ENCODE data around the gene DCAF4. TPM values are rescaled to one million over a fixed set of nuclear protein-coding genes. Genes with fewer than 3 reads are reported as not detected.
"Not testable (repeated sequence)": the region's sequence is repeated elsewhere in the genome, so short reads cannot be mapped to it uniquely, and the experiment has no call there.

DCAF4 gene
- polyA plus RNA-seq, 1 experiment: 14.7 TPM

- POLR2A ChIA-PET: interaction anchor here (1.0 kb wide), 1 partner anchor 435 kb away, joined by 9 read pairs; no protein-coding TSS in a partner anchor
- TF ChIP-seq CTCF (IDR thresholded peaks at IDR 0.05; ENCODE audit: low read depth, low read length): peak; percentile 88
- Histone ChIP-seq H3K4me3 (ENCODE audit: low read depth, low read length) (no peak overlapping the region), H3K27ac (ENCODE audit: low read depth, low read length) (no peak overlapping the region), H3K9me3 (ENCODE audit: control insufficient read depth, insufficient read depth, low read length) (no peaks in the 10 kb centered on the region), H3K27me3 (ENCODE audit: control insufficient read depth, insufficient read depth, low read length) (no peaks in the 10 kb centered on the region)
- peak; percentile 34 for DNase-seq (ENCODE audit: low read depth, low spot score)
- CTCF ChIA-PET: interaction anchor here (0.6 to 6.8 kb wide), 50 partner anchors 9 to 656 kb away, joined by 3 to 479 read pairs (median 4); partner anchors contain the start of gene DPF3
Measured at GRCh38 chr14:72948481-72949138, 22.3 kb downstream of the DCAF4 start.

- POLR2A ChIA-PET: no interaction called here
- Histone ChIP-seq H3K9me3 (ENCODE audit: control insufficient read depth, insufficient read depth, low read length) (no peaks in the 10 kb centered on the region), H3K4me3 (ENCODE audit: low read depth, low read length) (no peak overlapping the region), H3K27me3 (ENCODE audit: control insufficient read depth, insufficient read depth, low read length) (no peaks in the 10 kb centered on the region), H3K27ac (ENCODE audit: low read depth, low read length) (no peak overlapping the region)
- no peak for TF ChIP-seq CTCF (IDR thresholded peaks at IDR 0.05; ENCODE audit: low read depth, low read length)
- DNase-seq (ENCODE audit: low read depth, low spot score): no peak
- CTCF ChIA-PET: interaction anchor here (1.0 to 6.8 kb wide), 2 partner anchors 46 to 438 kb away, joined by 3 to 479 read pairs; no protein-coding TSS in a partner anchor
Measured at GRCh38 chr14:72952171-72952570, 25.9 kb downstream of the DCAF4 start.

- POLR2A ChIA-PET; H3K9me3 ChIP-seq (ENCODE audit: control insufficient read depth, insufficient read depth, low read length); H3K4me3 ChIP-seq (ENCODE audit: low read depth, low read length); DNase-seq (ENCODE audit: low read depth, low spot score); H3K27ac ChIP-seq (ENCODE audit: low read depth, low read length); H3K27me3 ChIP-seq (ENCODE audit: control insufficient read depth, insufficient read depth, low read length): not testable (repeated sequence)
- CTCF ChIA-PET: interaction anchor here (2.6 kb wide), 1 partner anchor 8 kb away, joined by 14 read pairs; no protein-coding TSS in a partner anchor
Measured at GRCh38 chr14:72956741-72957140, 30.5 kb downstream of the DCAF4 start.

- no peak overlapping the region for H3K4me3 ChIP-seq (ENCODE audit: low read depth, low read length)
- no peaks in the 10 kb centered on the region for H3K9me3 ChIP-seq (ENCODE audit: control insufficient read depth, insufficient read depth, low read length)
- DNase-seq (ENCODE audit: low read depth, low spot score): no peak
- no peaks in the 10 kb centered on the region for H3K27me3 ChIP-seq (ENCODE audit: control insufficient read depth, insufficient read depth, low read length)
- ChIA-PET CTCF (interaction anchor here (0.7 to 2.6 kb wide), 3 partner anchors 8 to 443 kb away, joined by 3 to 14 read pairs (median 8); no protein-coding TSS in a partner anchor), POLR2A (interaction anchor here (0.6 kb wide), 1 partner anchor 146 kb away, joined by 3 read pairs; no protein-coding TSS in a partner anchor)
- no peak for TF ChIP-seq CTCF (IDR thresholded peaks at IDR 0.05; ENCODE audit: low read depth, low read length)
- H3K27ac ChIP-seq (ENCODE audit: low read depth, low read length): no peak overlapping the region
Measured at GRCh38 chr14:72957213-72957612, 30.9 kb downstream of the DCAF4 start.

DNA sequence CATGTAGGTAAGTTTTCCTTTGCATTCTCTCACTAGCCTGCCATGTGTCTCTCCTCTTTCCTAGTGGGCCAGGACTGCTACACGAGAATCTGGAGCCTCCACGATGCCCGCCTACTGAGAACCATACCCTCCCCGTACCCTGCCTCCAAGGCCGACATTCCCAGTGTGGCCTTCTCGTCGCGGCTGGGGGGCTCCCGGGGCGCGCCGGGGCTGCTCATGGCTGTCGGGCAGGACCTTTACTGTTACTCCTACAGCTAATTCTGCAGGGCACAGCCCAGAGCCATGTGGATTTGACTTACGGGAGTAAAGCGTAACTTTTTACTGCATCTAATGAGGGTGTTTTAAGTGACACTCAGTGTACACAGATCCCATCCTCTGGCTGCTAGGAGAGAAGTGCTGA lies 32.3 kb downstream of the DCAF4 start:
- Histone ChIP-seq H3K4me3 (ENCODE audit: low read depth, low read length) (no peak overlapping the region), H3K9me3 (ENCODE audit: control insufficient read depth, insufficient read depth, low read length) (no peaks in the 10 kb centered on the region), H3K27me3 (ENCODE audit: control insufficient read depth, insufficient read depth, low read length) (no peaks in the 10 kb centered on the region), H3K27ac (ENCODE audit: low read depth, low read length) (no peak overlapping the region)
- no peak for DNase-seq (ENCODE audit: low read depth, low spot score)
- ChIA-PET CTCF (interaction anchor here (1.3 to 2.6 kb wide), 2 partner anchors 10 to 444 kb away, joined by 8 to 14 read pairs; no protein-coding TSS in a partner anchor), POLR2A (no interaction called here)
- TF ChIP-seq CTCF (IDR thresholded peaks at IDR 0.05; ENCODE audit: low read depth, low read length): no peak

GRCh38 chr14:72961016-72961415 lies 34.8 kb downstream of the DCAF4 start:
- H3K9me3 ChIP-seq (ENCODE audit: control insufficient read depth, insufficient read depth, low read length); POLR2A ChIA-PET; DNase-seq (ENCODE audit: low read depth, low spot score); H3K27ac ChIP-seq (ENCODE audit: low read depth, low read length); H3K27me3 ChIP-seq (ENCODE audit: control insufficient read depth, insufficient read depth, low read length); H3K4me3 ChIP-seq (ENCODE audit: low read depth, low read length): not testable (repeated sequence)
- CTCF ChIA-PET: interaction anchor here (2.2 kb wide), 1 partner anchor 12 kb away, joined by 9 read pairs; no protein-coding TSS in a partner anchor
